Fibroblast of the aortic adventitia (primary cell): ENCODE results near the gene OCSTAMP. TPM values are rescaled to one million over a fixed set of nuclear protein-coding genes. Genes with fewer than 3 reads are reported as not detected.
A peak's percentile ranks its signal among the peaks of the same experiment; 100 is the strongest.

ENCODE experiments used
- DNase-seq: peaks from one replicate; pipeline ENCODE4 v3.0.0-alpha.2; 2010; ENCODE audit warnings: low read depth
- H3K4me3 ChIP-seq: 2 replicates; pipeline ENCODE4 v1.5.1; 2011; ENCODE audit warnings: low read depth, mild to moderate bottlenecking, control low read depth, low read length, moderate library complexity
- CTCF ChIP-seq: IDR thresholded peaks from 2 replicates; pipeline ENCODE4 v1.5.1; 2011; ENCODE audit warnings: mild to moderate bottlenecking, low read length, control low read depth, inconsistent platforms; ENCODE audit not compliant: insufficient read depth
- total RNA-seq: library from RNA; depleted of rRNA; stranded (reverse); fragments of >200 nt; gene quantifications from 2 replicates; pipeline ENCODE4 v1.2.3, GENCODE V29; 2012; ENCODE audit warnings: low replicate concordance

The OCSTAMP gene
- total RNA-seq, 1 donor = not detected

- TF ChIP-seq CTCF = no peak
- no peak for DNase-seq
- H3K4me3 ChIP-seq = no peak overlapping the region
These were observed 2.5 kb downstream of the OCSTAMP start for GRCh38 chr20:46547995-46548394.

- no peak for DNase-seq
- no peak for TF ChIP-seq CTCF
- no peak overlapping the region for H3K4me3 ChIP-seq
These were observed 3.5 kb downstream of the OCSTAMP start for GRCh38 chr20:46546936-46547335.

- no peak for TF ChIP-seq CTCF
- H3K4me3 ChIP-seq = no peak overlapping the region
- no peak for DNase-seq
These were observed 4.2 kb downstream of the OCSTAMP start for GRCh38 chr20:46546298-46546697.

GRCh38 chr20:46545827-46546138 lies 4.7 kb downstream of the OCSTAMP start:
- TF ChIP-seq CTCF = no peak
- DNase-seq = no peak
- H3K4me3 ChIP-seq = no peak overlapping the region

- H3K4me3 ChIP-seq = no peak overlapping the region
- DNase-seq = peak; percentile 15
- no peak for TF ChIP-seq CTCF
These were observed 5.2 kb downstream of the OCSTAMP start for GRCh38 chr20:46545077-46545826.

- DNase-seq = peak; percentile 31
These were observed 5.9 kb downstream of the OCSTAMP start for GRCh38 chr20:46544576-46544975.

More at GRCh38 chr20:46544576-46544975, 5.9 kb downstream of the OCSTAMP start:
- H3K4me3 ChIP-seq = no peak overlapping the region
- TF ChIP-seq CTCF = no peak
